GM19463 (cell line): Measurements from ENCODE around the gene PHB1.

Experiments used
- ATAC-seq: cut with Tn5 transposase; IDR thresholded peaks from one replicate; pipeline ENCODE4 v1.9.1; 2021; ENCODE audit warnings: mild to moderate bottlenecking, moderate library complexity; ENCODE audit not compliant: unreplicated experiment

The PHB1 gene

DNA sequence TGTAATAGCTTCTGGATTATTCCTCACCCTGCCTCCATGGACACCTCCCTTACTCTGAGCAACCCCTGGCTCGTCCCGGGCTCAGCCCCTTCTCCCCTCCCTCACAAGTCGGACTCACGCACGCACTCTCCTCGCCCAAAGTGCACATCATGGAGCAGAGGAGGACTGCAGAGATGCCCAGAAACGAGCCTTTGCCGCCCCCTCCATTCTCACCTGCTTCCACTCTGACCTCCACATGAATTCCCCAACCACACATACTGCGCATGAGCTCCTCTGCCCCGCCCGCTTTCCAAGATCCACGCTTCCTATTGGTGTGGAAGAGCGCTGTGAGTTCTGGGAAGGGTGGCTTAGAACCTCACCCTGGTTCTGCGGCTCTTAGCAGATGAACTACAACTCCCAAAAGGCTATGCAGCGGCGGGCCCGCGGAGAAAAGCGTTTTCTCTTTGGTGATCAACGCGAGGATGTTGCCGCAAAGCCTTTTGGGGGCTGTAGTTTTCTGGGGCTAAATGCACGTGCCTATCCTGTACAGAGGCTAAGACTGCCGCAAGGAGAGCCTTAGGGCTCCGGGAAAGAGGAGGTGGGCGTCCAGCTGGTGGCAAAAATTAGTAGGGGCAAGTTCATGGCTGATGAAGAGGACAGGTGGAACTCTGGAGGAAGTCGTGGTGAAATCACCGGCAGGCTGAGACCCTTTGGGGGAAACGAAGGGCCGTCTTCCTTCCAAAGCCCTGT, at the start of gene PHB1:
Gene PHB1 (minus strand): TSS at position 261 of the 729 bp plus-strand sequence. CDS start 1,618 bp downstream, outside the sequence.
- ATAC-seq = peak; percentile 99

DNA sequence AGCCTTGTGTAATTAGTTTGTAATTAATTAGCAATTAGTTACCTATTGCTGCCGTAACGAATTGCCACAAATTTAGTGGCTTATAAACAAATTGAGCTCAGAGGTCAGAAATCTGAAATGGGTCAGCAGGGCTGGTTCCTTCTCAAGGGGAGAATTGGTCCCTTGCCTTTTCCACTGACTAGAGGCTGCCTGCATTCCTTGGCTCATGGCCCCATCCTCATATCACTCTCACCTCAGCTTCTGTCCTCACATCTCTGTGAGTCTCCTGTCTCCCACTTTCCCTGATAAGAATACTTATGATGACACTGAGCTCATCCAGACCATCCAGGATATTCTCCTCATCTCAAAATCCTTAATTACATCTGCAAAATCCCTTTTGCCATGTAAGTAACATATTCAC, 49.4 kb upstream of the PHB1 start:
- no peak for ATAC-seq

DNA sequence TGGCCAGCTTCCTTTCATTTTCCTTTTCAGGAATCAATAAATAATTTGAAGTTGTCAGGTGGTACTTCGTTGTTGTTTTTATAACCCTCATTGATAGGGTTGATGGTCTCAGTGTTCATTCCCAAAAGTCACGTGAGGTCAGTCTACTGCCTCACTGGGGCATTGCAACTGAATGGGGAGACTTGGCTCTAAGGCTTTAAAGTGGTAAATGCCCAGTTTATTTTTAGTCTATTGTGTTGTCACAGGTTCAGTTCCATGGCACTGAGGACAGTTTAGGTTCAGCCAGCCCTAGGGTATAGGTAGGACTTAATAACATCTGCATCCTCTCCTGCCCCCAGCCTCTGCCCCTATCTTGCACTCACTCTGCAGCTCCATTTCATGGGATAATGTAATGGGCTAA, 46.9 kb upstream of the PHB1 start:
- no peak for ATAC-seq

DNA sequence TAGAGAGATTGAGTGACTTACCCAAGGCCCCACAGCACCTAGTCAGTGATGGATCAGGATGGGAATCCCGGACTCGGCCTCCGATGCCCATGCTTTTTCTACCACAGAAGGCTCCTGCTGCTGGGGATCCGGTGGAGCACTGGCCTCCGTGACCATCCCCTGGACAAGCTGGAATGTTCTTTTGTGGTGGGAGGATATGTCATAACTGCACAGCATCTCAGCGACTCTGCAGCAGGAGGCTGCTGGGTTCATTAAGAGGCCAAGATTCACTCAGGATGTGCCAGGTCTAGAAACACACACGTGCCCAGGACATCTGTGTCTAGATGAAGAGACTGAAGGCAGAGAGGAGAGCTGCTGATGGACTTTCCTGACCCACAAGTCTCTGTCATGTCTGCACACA, 45.7 kb upstream of the PHB1 start:
- ATAC-seq = no peak

DNA sequence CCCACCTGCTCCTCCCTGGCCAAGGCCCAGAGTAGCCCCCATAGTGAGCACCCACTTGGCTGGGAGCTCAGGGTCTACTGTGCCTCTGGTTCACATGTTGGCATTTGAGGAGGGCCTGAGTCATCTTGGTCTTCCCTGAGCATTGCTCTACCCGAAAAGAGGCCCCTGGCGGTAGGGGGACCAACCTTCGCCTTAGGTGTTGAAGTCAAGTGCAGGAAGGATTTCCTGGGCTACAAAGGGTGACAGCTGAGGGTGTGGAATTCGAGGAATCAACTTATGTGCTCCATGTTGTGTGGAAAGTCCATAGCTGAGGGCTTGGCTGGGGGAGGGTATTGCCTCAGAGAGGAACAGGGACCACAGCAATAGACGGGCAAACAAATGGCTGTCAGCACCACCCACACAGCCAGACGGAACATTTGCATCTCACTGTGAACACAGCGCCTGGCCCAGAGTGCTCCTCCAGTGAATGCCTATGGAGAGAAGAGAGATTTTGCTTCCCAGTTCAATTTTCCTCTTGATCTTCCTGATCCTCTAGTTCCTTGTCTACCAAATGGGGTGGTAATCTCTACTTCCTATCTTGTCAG, 44.8 kb upstream of the PHB1 start:
- no peak for ATAC-seq

DNA sequence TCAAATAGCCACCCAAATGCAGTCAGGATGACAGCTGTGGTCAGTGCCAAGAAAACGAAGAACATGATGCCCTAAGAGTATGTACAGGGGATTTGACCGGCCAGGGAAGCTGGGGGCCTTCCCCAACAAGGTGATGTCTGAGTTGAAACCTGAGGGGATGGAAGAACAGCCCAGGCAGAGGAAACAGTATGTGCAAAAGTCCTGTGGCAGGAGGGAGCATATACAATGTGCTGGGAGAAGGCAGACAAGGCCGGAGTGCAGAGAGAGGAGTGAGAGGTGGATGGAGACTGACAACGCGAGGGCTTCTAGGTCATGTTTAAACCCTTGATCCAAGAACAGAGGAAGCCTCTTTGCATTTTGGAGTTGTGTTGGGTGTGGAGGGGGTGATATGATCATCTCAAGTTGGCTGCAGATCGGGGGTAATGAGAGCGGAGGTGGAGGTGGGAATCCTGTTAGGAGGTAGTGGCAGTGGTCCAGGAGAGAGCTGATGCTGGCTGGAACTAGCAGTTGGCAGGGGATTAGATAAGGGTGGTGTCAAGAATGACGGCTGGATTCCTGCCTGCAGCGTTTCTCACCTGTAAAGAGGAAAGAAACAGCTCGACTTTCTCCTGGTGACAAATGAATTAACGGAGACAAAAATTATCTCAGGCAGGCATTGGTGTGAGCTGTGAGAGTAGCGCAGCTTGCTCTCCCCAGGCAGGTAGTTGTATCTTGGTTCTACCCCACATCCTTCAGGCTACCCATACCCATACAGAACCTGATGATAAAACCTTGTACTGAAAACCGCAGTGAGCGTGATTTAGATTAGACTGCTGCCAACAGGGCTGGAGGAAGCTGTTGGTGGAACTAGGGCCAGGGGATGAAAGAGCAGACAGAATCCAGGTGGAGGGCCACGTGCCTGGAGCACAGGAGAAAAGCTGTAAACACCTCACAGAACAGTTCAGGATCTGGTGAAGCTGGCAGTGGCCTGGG, 43.2 kb upstream of the PHB1 start:
- no peak for ATAC-seq

DNA sequence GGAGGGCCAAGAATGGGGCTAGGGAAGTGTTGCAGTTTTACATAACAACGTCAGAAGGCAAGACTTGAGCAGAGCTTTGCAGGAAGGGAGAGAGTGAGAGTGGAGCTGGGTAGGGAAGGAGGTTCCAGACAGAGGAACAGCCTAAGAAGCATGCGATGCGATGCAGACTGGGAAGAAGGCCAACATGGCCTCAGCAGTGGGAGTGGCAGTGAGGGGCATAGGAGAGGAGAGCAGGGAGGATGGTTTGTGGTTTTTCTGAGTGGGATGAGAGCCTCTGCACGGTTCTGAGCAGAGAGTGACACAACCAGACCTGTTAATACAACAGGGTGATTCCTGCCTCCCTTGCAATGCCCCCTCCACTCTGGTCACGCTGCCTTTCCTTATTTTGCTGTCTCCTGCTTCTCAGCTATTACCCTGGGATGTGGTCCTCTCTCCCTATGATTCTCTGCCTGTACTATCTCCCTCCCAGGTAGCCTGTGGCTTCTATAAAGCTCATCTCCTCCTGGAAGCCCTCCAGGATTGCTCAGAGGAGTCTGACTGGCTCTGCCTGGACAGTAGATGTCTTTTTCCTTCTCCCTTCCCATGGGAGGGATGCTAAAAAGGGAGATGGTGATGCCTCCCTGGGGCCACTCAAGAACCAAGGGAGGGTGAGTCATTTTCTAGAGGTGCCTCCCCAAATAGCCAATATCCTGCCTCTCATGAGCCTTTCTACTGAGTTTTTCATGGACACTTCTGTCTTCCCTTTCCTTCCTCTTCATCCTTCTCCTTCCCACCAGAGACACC, 41.7 kb upstream of the PHB1 start:
- no peak for ATAC-seq

DNA sequence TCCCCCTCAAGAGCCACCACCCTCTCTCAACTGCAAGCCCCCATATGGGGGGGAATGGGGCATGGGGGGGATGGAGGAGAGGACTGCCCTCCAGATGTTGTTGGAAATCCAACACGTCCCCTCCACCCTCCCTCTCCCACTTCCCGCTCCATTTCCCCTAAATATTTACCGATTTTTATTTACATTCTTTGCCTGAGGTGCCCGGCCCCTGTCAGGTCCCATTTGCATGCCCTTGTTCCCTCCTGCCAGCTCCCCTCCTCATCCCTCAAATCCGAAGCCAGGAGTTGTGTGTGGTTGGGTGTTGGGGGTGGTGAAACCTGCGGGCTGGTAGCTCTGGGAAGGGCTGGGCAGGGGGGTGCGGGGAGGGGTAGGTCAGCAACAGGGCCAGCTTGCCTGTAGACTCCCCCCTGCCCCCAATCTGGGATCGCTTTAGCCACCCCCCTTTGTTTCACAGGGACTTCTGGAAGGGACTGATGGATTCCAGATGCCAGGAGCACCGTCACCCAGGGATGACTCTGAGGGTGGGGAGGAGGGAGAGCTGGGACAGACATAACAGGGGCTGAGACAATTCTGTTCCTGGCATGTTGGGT, 40.7 kb upstream of the PHB1 start:
- ATAC-seq = no peak

DNA sequence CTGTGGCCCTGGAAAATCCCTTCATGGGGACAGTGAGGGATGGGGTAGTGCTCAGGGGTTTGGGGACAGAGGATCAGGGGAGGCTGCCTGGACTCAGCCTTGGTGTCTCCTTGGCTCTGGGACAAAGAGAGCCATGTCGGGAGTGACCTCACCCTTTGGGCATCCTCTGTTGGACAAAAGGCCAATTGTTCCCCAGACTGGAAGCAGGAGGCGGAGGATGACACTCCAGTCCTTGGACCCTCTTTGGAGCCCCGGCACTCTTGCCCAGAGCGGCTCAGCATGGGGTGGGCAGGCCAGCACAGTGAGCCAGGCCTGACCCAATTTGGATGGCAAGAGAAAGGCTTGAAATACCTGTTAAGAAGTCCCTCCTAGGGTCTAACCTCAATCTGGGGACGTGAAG, 39.4 kb upstream of the PHB1 start:
- no peak for ATAC-seq

DNA sequence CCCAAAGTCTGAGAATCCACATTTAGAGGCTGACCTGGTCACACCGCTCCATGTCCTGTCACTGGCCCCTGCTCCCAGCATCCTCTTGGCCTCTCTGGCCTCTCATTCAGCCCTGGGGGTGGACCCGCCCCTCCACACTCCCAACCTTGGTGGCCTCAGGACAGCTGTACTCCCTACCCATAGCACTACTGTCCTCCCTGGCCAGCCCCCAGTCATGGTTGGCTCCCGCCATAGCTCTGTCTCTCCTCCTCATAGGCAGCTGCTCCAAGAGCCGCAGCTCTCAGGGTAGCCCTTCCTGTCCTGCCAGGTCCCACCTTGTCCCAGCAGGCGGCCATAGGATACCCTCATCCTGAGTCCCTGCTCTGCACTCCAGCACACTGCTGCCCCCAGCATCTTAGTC, 38.0 kb upstream of the PHB1 start:
- no peak for ATAC-seq

DNA sequence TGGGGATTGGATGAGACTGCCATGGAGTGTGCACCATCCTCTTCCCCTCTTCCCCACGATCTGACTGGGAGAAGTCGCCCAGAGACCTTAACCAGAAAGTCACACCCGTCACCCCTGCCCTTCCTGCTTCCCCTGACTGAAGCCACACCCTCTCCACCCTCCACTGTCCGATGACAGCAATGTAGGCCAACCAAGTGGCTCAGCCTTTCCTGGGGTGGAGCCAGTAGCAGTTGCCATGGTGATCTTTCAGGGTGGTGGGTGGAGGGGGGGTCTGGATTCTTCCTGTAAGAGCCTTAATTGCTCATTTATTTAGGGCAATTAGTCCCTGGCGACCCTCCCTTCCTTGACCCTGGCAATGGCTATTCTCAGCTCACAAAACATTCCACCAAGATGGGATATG, 37.5 kb upstream of the PHB1 start:
- no peak for ATAC-seq

DNA sequence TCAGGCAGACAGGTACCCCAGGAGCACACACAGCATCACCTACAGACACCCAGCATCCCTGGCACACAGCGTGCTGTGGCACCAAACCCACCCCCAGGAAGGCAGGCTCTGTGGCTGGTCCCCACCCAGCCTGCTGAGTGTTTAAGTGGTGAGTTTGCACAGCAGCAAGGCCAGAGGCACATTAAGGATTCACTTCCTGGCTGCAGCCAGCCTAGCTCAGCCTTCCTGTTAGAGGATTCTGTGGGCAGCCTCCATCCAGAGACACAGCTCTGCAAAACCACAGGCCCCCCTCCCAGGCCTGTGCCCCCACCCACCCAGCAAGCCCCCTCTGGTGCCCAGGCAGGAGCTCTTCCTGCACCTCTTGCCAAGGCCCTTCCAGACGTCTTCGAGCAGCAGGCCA, 36.1 kb upstream of the PHB1 start:
- no peak for ATAC-seq

DNA sequence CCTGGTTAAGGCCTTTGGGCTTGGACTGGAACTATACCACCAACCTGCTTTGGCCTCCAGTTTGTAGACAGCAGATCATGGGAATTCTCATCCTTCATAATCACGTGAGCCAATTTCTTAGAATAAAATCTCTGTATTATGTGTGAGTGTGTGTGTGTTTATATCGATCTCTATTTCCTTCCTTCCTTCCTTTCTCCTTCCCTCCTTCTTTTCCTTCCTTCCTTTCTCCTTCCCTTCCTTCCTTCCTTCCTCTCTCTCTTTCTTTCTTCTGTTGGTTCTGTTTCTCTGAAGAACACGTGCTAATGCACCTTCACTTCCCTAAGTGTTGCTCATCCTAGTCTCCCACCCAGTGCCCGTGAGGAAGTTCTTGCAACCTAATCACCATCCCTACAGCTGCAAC, 35.5 kb upstream of the PHB1 start:
- no peak for ATAC-seq

DNA sequence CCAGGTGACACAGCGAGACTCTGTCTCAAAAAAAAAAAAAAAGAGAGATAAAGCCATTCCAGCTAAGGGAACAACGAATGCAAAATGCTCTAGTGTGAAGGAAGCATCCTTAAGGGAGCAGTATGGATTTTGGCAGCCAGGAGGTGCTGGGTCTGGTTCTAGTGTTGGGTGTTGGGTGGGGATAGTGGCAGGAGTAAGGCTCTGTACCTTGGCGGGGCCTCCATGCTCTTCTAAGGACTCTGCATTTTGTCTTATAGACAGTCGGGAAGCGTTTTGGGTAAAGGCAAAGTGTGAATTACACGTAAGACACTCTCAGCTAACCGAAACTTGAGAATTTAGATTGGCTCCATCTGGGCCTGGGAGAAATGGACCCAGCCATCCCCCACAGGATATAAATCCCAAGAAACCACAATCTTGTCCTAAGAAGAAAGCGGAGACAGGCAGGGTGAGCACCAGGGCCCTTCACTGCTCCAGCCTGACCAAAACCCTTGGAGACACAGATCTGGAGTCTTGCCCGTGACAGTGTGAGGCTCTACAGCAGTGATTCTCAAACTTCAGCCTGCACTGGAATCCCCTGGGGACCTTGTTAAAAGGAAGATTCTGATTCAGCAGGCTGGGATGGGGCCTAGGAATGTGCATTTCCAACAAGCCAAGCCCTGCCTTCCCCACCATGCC, 33.1 kb upstream of the PHB1 start:
- no peak for ATAC-seq

DNA sequence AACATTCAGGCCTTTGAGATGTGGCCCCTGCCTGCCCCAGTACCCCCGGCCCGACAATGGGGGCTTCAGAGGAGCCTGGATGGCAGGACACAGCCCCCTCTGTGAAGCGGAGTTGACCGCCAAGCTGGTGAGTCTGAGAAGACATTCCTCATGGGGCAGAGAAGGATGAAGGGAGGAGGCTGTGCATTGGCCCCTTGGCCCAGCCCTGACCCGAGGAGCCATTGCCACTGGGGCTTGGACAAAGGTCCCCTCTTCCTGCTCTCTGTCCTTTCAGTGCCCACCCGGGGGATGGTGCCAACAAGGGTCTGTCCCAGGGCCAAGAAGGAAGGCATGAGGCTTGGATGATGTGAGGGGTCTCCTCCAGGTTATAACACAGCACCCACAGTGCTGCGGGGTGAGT, 30.9 kb upstream of the PHB1 start:
- no peak for ATAC-seq

DNA sequence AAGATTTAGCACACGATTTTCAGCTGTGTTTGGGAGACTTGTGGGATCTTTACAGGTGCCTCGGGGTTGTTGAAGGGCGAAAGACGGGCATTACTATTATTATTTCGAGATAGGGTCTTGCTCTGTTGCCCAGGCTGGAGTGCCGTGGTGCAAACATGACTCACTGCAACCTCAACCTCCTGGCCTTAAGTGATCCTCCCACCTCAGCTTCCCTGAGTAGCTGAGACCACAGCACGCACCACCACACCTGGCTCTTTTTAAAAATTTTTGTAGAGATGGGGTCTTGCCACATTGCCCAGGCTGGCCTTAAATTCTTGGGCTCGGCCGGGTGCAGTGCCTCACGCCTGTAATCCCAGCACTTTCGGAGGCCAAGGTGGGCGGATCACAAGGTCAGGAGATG, 29.7 kb upstream of the PHB1 start:
- ATAC-seq = no peak

DNA sequence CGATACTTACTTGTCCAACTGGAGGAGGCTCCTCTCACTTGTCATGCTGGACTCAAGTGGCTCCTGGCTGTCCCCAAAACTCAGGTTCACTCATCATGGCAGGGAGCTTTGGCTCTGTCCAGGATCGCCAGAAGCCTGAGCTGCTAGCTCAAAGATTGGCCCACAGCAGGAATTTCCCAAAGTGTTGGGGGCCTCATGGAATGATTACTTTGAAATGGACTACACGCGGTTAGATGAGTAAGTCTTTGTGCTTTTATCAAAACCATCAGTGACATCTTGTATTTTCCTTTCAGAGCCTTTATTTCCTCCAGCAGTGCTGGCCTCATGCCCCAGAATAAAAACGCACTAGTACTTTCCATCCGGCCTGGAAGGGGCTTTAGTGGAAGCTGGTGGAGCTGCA, 29.2 kb upstream of the PHB1 start:
- ATAC-seq = no peak

DNA sequence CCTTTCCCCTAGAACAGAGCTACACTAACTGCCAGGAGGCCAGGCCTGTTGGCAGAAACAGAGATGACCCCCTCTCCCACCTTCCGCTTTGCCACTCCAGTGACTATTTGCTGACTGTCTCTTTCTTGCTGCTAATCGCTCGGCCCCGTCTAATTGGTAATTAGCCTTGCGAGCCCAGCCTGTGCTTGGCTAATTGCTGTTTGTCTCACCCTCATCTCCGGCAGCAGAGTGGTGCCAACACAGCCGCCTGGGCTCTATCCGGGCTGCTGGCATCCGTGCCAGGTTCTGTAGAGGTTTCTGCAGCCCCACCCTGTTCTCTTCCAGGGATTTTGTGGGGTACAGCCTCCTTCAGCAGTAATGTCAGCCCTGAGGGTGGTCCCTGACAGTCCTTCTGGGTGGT, 27.4 kb upstream of the PHB1 start:
- no peak for ATAC-seq

DNA sequence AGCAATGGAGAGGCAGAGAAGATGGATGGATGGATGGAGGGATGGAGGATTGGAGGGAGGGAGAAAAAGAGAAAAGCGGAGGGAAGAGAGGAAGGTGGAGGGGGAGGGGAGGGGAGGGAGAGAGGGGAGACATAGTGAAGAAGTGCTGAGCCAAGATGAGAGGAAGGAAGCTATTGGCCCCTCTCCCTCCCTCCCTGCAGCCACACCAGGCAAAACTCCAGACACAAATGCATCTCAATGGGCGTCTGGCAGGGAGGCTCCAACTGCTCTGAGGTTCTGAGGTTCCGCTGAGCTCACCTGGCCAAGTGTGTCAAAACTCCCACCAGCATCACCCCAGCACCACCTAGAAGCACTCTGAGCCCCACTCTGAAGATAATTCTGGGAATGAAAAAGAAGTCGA, 26.9 kb upstream of the PHB1 start:
- no peak for ATAC-seq

DNA sequence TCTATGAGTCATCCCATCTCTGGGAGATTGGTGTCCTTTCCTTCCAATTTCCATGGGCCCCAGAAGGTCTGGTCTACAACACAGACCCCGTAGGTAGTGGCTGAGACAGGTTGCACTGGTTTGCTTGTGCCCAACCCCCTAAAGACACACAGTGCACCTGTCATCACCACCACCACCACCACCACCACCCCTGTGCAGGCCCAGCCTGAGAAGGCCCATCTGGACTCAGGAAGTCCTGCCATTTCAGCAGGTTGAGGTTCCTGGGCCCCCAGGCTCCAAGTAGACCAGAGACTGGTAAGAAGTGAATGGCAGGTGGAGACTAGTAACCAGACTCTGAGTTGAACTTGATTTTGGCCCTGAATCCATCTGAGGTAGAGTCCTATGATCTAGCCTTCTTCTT, 25.9 kb upstream of the PHB1 start:
- no peak for ATAC-seq
